Trophoblast cell (in vitro differentiated cells and primary cell): ENCODE measurements around the gene TPM4.
A peak's percentile ranks its signal among the peaks of the same experiment; 100 is the strongest.

ENCODE experiments used
- DNase-seq, 2 donors: peaks; one replicate each; pipeline ENCODE4 v3.0.0-alpha.2; 2016
- H2AFZ ChIP-seq: 2 replicates; pipeline ENCODE4 v1.6.1; 2013; ENCODE audit warnings: low read length, moderate library complexity, mild to moderate bottlenecking; ENCODE audit not compliant: insufficient read depth, poor library complexity
- H2AK5ac ChIP-seq: 2 replicates; pipeline ENCODE4 v1.6.1; 2013; ENCODE audit warnings: mild to moderate bottlenecking, low read length
- H2BK120ac ChIP-seq: 2 replicates; pipeline ENCODE4 v1.6.1; 2013; ENCODE audit warnings: low read length, mild to moderate bottlenecking, moderate library complexity; ENCODE audit not compliant: insufficient read depth, poor library complexity
- H2BK12ac ChIP-seq: 2 replicates; pipeline ENCODE4 v1.6.1; 2013; ENCODE audit warnings: mild to moderate bottlenecking, low read length, moderate library complexity
- H2BK5ac ChIP-seq: 2 replicates; pipeline ENCODE4 v1.6.1; 2013; ENCODE audit warnings: low read length, low read depth, moderate library complexity, mild to moderate bottlenecking; ENCODE audit not compliant: poor library complexity
- H3K14ac ChIP-seq: 2 replicates; pipeline ENCODE4 v1.6.1; 2013; ENCODE audit warnings: mild to moderate bottlenecking, low read length
- H3K18ac ChIP-seq: 2 replicates; pipeline ENCODE4 v1.6.1; 2013; ENCODE audit warnings: mild to moderate bottlenecking, low read length
- H3K23ac ChIP-seq: 2 replicates; pipeline ENCODE4 v1.6.1; 2013; ENCODE audit warnings: low read length
- H3K27ac ChIP-seq: 2 replicates; pipeline ENCODE4 v1.5.1; 2013; ENCODE audit warnings: low read depth, mild to moderate bottlenecking, inconsistent platforms, low read length, moderate library complexity
- H3K27me3 ChIP-seq: 2 replicates; pipeline ENCODE4 v1.6.1; 2013; ENCODE audit warnings: inconsistent platforms, mild to moderate bottlenecking, low read length, moderate library complexity; ENCODE audit not compliant: insufficient read depth
- H3K36me3 ChIP-seq, 2 experiments: 1 replicate in 1 of 2; 2 replicates in 1 of 2; pipeline ENCODE4 v1.6.1; 2013; ENCODE audit warnings: low read length in 2 of 2, mild to moderate bottlenecking in 2 of 2, moderate library complexity in 1 of 2; ENCODE audit not compliant: insufficient read depth in 2 of 2, control insufficient read depth in 1 of 2
- H3K4ac ChIP-seq: 2 replicates; pipeline ENCODE4 v1.6.1; 2013; ENCODE audit warnings: low read depth, mild to moderate bottlenecking, low read length, moderate library complexity
- H3K4me1 ChIP-seq, 2 experiments: 1 replicate in 1 of 2; 2 replicates in 1 of 2; pipeline ENCODE4 v1.6.1; 2013; ENCODE audit warnings: low read length in 2 of 2, mild to moderate bottlenecking in 2 of 2, moderate library complexity in 1 of 2; ENCODE audit not compliant: insufficient read depth in 2 of 2, control insufficient read depth in 1 of 2
- H3K4me2 ChIP-seq: 2 replicates; pipeline ENCODE4 v1.6.1; 2013; ENCODE audit warnings: inconsistent platforms, mild to moderate bottlenecking, low read length, moderate library complexity
- H3K4me3 ChIP-seq: 2 replicates; pipeline ENCODE4 v1.5.1; 2013; ENCODE audit warnings: mild to moderate bottlenecking, low read depth, low read length, inconsistent platforms
- H3K79me1 ChIP-seq: one replicate; pipeline ENCODE4 v1.6.1; 2013; ENCODE audit warnings: low read length
- H3K79me2 ChIP-seq: 2 replicates; pipeline ENCODE4 v1.6.1; 2013; ENCODE audit warnings: low read length, mild to moderate bottlenecking; ENCODE audit not compliant: control insufficient read depth, insufficient read depth, poor library complexity
- H3K9ac ChIP-seq: 2 replicates; pipeline ENCODE4 v1.6.1; 2013; ENCODE audit warnings: mild to moderate bottlenecking, low read length
- H3K9me3 ChIP-seq: 2 replicates; pipeline ENCODE4 v1.6.1; 2013; ENCODE audit warnings: low read depth, mild to moderate bottlenecking, control low read depth, inconsistent platforms, low read length; ENCODE audit not compliant: insufficient read depth
- H4K12ac ChIP-seq: 2 replicates; pipeline ENCODE4 v1.6.1; 2013; ENCODE audit warnings: low read depth, mild to moderate bottlenecking, low read length, moderate library complexity
- H4K8ac ChIP-seq: 2 replicates; pipeline ENCODE4 v1.6.1; 2013; ENCODE audit warnings: low read depth, mild to moderate bottlenecking, low read length, moderate library complexity
- H4K91ac ChIP-seq: one replicate; pipeline ENCODE4 v1.6.1; 2013; ENCODE audit warnings: low read depth, mild to moderate bottlenecking, low read length, moderate library complexity
- WGBS: extraction: QIAGEN DNeasy Blood & Tissue Kit; methylation state at CpG from one replicate; pipeline ENCODE4 v1.1.7; 2013; ENCODE audit warnings: missing lambda C conversion rate; ENCODE audit not compliant: insufficient read length, insufficient coverage; ENCODE audit errors: extremely low coverage; 5-methylcytosine and 5-hydroxymethylcytosine counted together

TPM4 gene

GRCh38 chr19:16068696-16069259, 7.5 kb upstream of the TPM4 start:
- H4K12ac ChIP-seq = no peak overlapping the region
- H4K91ac ChIP-seq = no peak overlapping the region

GRCh38 chr19:16069813-16070365, 6.4 kb upstream of the TPM4 start:
- H2AFZ ChIP-seq = no peak overlapping the region
- WGBS = 100% methylated on average over 1 of the region's 10 CpGs
- no peak overlapping the region for H4K12ac ChIP-seq
- no peaks in the 10 kb centered on the region for H3K79me2 ChIP-seq
- H2BK12ac ChIP-seq = no peak overlapping the region
- peaks cover 3% of the 10 kb centered on the region for H3K79me1 ChIP-seq
- H2BK5ac ChIP-seq = no peak overlapping the region
- DNase-seq = no peak
- H3K36me3 ChIP-seq = no peaks in the 10 kb centered on the region
- H3K9me3 ChIP-seq = no peaks in the 10 kb centered on the region
- no peak overlapping the region for H3K4ac ChIP-seq
- H4K8ac ChIP-seq = no peak overlapping the region
- H2BK120ac ChIP-seq = no peak overlapping the region
- H3K27ac ChIP-seq = no peak overlapping the region
- H3K4me2 ChIP-seq = no peak overlapping the region
- H3K4me1 ChIP-seq = peaks cover 3 to 11% of the 10 kb centered on the region in 2 experiments
- H3K27me3 ChIP-seq = no peaks in the 10 kb centered on the region
- no peak overlapping the region for H2AK5ac ChIP-seq
- no peak overlapping the region for H3K23ac ChIP-seq
- no peak overlapping the region for H3K14ac ChIP-seq
- no peak overlapping the region for H3K18ac ChIP-seq
- H3K4me3 ChIP-seq = no peak overlapping the region
- H3K9ac ChIP-seq = no peak overlapping the region
- H4K91ac ChIP-seq = no peak overlapping the region

More at GRCh38 chr19:16068696-16069259, 7.5 kb upstream of the TPM4 start:
- Histone ChIP-seq H3K4me2 (no peak overlapping the region), H3K4ac (no peak overlapping the region), H3K23ac (no peak overlapping the region), H2AFZ (no peak overlapping the region), H2BK5ac (no peak overlapping the region), H3K36me3 (no peaks in the 10 kb centered on the region), H2BK12ac (no peak overlapping the region), H2AK5ac (no peak overlapping the region), H3K9me3 (no peaks in the 10 kb centered on the region), H3K79me1 (peaks cover 3% of the 10 kb centered on the region), H3K4me1 (peaks cover 3 to 7% of the 10 kb centered on the region in 2 experiments), H3K9ac (peak overlapping the region; percentile 30), H3K14ac (no peak overlapping the region), H3K27me3 (no peaks in the 10 kb centered on the region), H2BK120ac (no peak overlapping the region), H3K18ac (no peak overlapping the region), H3K27ac (no peak overlapping the region), H3K4me3 (no peak overlapping the region), H4K8ac (no peak overlapping the region), H3K79me2 (no peaks in the 10 kb centered on the region)
- no peak for DNase-seq
- WGBS = no CpG with 5 or more reads among the region's 10 CpGs

- Histone ChIP-seq H3K27ac (no peak overlapping the region), H2BK120ac (no peak overlapping the region), H4K91ac (no peak overlapping the region), H4K12ac (no peak overlapping the region), H3K36me3 (no peaks in the 10 kb centered on the region), H2AFZ (no peak overlapping the region), H2AK5ac (no peak overlapping the region), H3K23ac (no peak overlapping the region), H3K4me3 (no peak overlapping the region), H3K9ac (no peak overlapping the region), H2BK12ac (peak overlapping the region; percentile 10), H3K18ac (no peak overlapping the region), H3K27me3 (no peaks in the 10 kb centered on the region), H2BK5ac (no peak overlapping the region), H3K14ac (no peak overlapping the region), H3K9me3 (no peaks in the 10 kb centered on the region), H3K4ac (no peak overlapping the region), H3K4me2 (no peak overlapping the region), H4K8ac (no peak overlapping the region), H3K79me1 (peaks cover 3% of the 10 kb centered on the region), H3K79me2 (no peaks in the 10 kb centered on the region), H3K4me1 (peaks cover 4 to 12% of the 10 kb centered on the region in 2 experiments)
- DNase-seq = no peak
- WGBS = no CpG with 5 or more reads among the region's 16 CpGs
Measured at GRCh38 chr19:16070366-16070990, 5.8 kb upstream of the TPM4 start.

GRCh38 chr19:16071072-16071691, 5.1 kb upstream of the TPM4 start:
- Histone ChIP-seq H3K36me3 (no peaks in the 10 kb centered on the region), H3K79me1 (peaks cover 9% of the 10 kb centered on the region), H4K12ac (peak overlapping the region; percentile 49), H3K27me3 (no peaks in the 10 kb centered on the region), H2BK12ac (peak overlapping the region; percentile 44), H2AK5ac (peak overlapping the region; percentile 50), H3K14ac (peak overlapping the region; percentile 41), H3K4me2 (no peak overlapping the region), H2AFZ (peak overlapping the region; percentile 38), H3K9me3 (no peaks in the 10 kb centered on the region), H3K23ac (no peak overlapping the region), H3K4me1 (peaks cover 8 to 16% of the 10 kb centered on the region in 2 experiments), H2BK120ac (peak overlapping the region; percentile 39), H3K27ac (no peak overlapping the region), H3K79me2 (peaks cover 3% of the 10 kb centered on the region), H4K8ac (no peak overlapping the region), H2BK5ac (no peak overlapping the region), H4K91ac (peak overlapping the region; percentile 60), H3K4ac (no peak overlapping the region), H3K9ac (no peak overlapping the region), H3K18ac (peak overlapping the region; percentile 3), H3K4me3 (no peak overlapping the region)
- no peak for DNase-seq
- no CpG with 5 or more reads among the region's 9 CpGs for WGBS
